Hematopoietic multipotent progenitor cell treated with erythropoietin and hydrocortisone succinate and interleukin-3 and kit ligand, for 15 days (in vitro differentiated cells): ENCODE measurements around the gene FYN.
"Not testable (repeated sequence)": the region's sequence is repeated elsewhere in the genome, so short reads cannot be mapped to it uniquely, and the experiment has no call there.

Source experiments
- DNase-seq: peaks from one replicate; pipeline ENCODE4 v3.0.0-alpha.2; 2015; ENCODE audit warnings: low spot score

The FYN gene

GRCh38 chr6:111873178-111874024, at the start of gene FYN:
Gene FYN, minus strand, starts transcription at chr6:111873452. Its CDS starts 153,401 bp downstream, at chr6:111720051.
- DNase-seq, result peak; percentile 94

- no peak for DNase-seq
Measured at GRCh38 chr6:111922454-111923297, 49.4 kb upstream of the FYN start.

DNA sequence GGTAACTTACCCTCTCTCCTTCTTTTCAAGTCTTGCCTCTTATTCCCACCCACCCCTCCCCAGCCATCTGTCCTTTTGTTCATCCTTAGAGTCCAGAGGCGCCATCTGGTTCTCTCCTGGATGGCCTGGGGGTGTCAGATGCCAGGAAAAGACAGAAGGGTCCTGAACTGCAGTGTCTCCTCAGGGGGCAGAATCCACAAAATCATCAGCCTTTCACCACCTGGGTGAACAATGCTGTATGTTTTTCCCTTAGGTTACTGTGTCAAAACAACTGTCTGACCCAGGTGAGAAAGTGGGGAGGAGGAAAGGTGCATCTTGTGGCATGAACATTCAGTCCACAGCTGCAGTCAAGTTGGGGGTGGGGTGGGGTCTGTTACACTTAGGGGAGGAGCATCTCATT, 47.9 kb upstream of the FYN start:
- no peak for DNase-seq

DNA sequence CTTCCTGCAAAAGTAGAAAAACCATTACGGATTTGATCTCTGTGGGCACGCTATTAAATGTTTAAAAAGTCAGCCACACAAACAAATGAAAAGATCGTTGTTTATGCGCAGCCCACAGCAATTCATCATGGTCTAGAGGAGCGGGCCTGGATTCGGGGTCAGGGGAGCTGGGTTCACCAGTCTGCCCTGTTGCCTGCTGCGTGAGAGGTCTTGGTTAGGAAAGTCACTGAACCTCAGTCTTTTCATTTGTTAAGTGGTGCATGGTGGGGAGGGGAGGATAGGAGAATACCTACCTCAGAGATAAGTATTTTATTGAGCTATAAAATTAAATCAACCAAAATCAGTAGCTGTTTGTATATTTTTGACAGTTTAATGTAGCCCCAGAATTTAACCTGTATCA, 47.3 kb upstream of the FYN start:
- DNase-seq, result no peak

DNA sequence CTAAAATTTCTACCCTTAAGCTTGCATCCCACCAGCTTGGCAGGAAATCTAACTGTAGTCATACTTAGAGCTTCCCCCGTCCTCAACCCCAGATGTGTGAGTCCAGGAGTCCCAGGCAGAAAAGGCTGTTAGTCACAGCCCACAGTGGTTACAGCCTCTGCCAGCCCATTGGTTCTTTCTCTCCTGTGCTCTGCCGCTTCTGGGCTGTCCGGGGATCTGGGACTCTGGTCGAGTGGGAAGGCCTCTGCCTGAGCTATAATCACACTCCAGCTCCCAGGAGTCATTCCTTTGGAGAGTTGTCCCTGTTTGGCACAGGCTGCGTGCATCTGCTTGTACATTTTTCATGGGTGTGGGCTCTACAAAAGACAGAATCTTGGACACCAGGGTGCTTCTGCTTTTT, 45.6 kb upstream of the FYN start:
- DNase-seq, result no peak

GRCh38 chr6:111916747-111917146, 43.5 kb upstream of the FYN start:
- no peak for DNase-seq

- no peak for DNase-seq
Measured at GRCh38 chr6:111914617-111915016, 41.4 kb upstream of the FYN start.

DNA sequence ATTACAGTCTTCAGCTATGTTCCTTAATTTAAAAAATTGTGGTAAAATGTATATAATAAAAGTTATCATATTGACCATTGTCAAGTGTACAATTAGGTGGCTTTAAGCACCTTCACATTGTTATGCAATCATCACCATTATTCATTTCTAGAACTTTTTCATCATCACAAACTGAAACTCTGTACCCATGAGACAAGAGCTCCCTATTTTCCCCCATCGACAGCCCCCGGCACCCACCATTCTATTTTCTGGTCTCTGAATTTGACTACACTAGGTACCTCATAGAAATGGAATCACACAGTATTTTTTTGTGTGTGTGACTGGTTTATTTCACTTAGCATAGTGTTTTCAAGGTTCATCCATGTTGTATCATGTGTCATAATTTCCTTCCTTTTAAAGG, 39.7 kb upstream of the FYN start:
- no peak for DNase-seq

GRCh38 chr6:111911428-111911827, 38.2 kb upstream of the FYN start:
- no peak for DNase-seq

- DNase-seq, result no peak
Measured at GRCh38 chr6:111909238-111909637, 36.0 kb upstream of the FYN start.

GRCh38 chr6:111908365-111908764, 35.1 kb upstream of the FYN start:
- not testable (repeated sequence) for DNase-seq

GRCh38 chr6:111900735-111901134, 27.5 kb upstream of the FYN start:
- no peak for DNase-seq

GRCh38 chr6:111899531-111899930, 26.3 kb upstream of the FYN start:
- DNase-seq, result no peak

- DNase-seq, result no peak
Measured at GRCh38 chr6:111898452-111898851, 25.2 kb upstream of the FYN start.

- DNase-seq, result no peak
Measured at GRCh38 chr6:111894951-111895350, 21.7 kb upstream of the FYN start.

- no peak for DNase-seq
Measured at GRCh38 chr6:111894272-111894671, 21.0 kb upstream of the FYN start.

DNA sequence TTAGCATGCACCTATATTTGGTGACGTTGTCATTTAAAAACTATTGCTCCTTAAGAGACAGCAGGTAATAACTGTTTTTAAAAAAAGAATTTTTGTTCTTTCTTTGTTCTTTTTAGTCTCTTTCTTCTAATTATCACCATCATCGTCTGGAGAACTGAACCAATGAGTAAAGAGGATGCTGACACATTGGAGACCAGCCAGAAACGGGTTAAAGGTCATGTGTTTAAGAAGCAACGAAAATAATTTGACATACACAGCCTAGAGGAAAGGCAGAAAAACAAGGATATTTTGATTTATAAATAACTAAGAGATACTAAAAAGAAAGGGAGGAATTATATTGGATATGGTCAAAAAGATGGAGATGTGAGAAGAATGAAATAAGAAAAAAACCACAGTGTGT, 19.2 kb upstream of the FYN start:
- DNase-seq, result no peak

DNA sequence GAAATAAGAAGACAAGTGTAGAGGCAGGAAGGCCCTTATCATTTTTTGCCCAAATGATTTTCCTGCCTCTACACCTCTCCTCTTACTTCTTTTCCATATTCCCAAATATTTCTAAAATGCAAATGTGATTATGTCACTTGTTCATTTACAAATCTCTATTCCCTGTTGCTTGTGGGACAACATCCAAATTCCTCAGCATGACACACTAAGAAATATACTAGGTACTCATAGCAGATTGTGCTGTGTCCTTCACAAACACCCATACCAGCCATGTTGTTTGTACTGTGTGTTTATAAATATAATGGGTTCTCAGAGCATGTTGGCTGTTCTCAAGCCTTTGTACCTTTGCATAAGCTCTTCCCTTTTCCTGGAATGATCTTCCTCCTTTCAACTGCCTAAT, 17.7 kb upstream of the FYN start:
- no peak for DNase-seq

DNA sequence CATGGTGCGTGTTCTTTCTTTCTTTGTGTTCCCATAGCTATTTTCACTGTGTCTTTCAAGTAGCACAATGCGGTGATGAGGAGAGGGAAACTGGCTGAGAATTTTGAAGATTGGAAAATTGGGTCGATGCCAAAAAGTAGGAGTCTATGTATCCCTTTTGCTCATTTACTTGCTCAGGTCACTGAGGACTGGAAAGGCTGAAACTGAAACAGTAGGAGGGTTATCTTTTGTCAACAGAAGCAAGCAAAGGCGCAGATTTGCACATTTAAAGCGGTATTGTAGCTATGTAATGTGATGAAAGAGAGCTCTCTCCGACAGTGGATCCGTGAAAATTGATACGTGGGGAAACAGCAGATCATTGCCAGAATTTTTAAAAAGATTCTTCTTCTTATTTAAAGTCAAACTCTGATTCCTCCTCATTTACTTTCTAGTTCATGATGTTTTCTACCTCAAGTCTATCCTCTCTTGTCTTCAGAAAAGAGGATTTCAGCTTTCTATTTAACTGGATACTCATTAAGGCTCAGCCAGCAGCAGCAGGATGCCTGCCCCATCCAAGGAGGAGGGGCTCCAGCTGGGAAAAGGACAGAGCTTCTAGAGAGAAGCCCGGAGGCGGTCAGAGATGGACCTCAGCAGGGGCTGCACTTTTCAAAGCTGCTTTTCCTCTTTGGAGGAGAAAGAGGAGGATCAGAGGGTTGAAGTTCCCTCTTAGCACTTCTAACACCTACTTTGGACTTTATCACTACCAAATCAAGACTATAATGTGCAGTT, 15.9 kb upstream of the FYN start:
- DNase-seq, result no peak

GRCh38 chr6:111886793-111887192, 13.5 kb upstream of the FYN start:
- not testable (repeated sequence) for DNase-seq

- no peak for DNase-seq
Measured at GRCh38 chr6:111885373-111886027, 12.2 kb upstream of the FYN start.

GRCh38 chr6:111884068-111884467, 10.8 kb upstream of the FYN start:
- no peak for DNase-seq
